NCI-H82 treated with DMSO at 0.1 percent for 48 hours (cell line): ENCODE measurements around the gene DHRS9.

Source experiments
- DNase-seq: peaks from one replicate; lab custom pipeline; 2025; ENCODE audit not compliant: unreplicated experiment; lab: John Stamatoyannopoulos, UW

Gene DHRS9

DNA sequence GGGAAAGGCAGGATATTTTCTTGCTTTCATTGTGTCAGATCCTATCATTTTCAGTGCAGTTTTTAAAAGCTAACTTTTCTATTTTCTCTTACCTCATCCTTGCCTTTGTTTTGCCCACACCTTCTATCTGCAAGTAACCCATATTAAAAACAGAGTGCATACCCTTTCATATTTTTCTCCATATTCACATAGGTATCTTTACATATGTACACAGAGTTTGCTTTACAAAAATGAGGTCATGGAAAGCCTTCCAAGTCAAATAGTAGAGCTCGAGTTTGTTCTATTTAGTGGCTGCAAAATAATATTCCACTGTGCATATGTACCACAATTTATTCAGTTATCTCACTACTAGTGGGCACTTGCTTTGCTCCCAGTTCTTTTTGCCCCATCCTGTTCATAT lies 3.9 kb upstream of the DHRS9 start:
- no peak for DNase-seq

DNA sequence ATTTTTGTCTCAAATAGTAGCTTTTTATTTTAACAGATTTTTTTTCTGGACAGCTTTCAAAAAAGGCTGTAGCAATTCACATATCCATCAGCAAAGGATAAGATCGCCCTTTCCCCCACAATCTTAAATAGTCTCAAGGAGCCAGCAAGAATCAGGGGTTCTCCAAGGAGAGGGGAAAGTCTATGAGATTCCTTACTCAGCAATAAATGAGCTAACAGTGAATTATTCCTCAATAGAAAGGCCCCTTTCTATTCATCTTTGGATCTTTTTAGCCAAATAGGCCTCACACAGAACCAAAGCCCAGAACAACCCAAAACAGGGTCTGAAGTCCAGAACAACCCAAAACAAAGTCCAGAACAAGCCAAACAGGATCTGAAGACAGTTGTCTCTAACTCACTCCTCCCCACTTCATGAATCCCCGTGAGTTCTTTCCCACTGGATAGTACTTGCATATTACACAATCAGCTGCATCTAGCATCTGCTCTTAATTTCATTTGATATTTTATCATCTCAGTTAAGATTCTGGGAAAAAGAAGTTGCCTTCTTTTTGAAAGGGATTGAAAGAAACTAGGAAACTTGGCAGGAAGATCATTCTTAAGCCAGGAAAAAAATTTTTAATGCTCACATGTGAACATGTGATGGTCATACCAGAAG lies 3.4 kb upstream of the DHRS9 start:
- DNase-seq: no peak

DNA sequence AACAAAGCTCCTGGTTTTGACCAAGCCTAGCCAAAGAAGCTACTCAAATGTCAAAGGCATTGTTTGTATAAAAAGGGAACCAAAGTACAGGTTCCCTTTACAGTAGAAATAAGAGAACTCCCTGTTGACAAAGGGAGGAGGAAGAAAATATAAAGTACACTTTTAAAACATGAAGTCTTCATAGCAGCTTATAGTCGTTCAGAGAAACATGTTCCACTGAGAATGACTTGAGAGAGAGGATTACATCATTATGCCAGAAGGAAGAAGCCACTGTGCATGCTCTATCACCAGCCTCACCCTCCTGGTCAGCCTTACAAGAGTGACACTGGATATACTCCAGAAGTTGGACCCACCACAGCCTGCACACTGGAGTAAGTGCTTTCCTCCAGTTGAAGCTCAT lies 2.5 kb upstream of the DHRS9 start:
- DNase-seq: no peak

DNA sequence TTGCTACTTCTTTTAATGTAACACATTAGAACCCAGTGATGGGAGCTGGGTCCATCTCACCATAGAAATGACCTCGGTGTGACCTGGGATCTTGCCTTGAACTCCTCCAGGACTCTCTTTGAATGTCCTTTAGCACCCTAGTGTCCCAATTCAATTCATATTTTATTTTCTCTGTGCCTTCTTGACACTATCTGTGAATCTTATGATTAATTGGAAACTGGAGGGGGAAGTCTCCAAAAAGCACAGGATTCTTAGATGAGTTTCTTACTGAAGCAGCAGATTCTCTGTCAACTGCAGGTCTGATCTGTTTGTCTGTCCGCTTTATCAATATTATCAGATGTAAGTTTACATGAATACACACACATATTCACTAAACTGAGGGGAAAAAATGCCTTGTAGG lies 470 bp downstream of the DHRS9 start:
- no peak for DNase-seq

DNA sequence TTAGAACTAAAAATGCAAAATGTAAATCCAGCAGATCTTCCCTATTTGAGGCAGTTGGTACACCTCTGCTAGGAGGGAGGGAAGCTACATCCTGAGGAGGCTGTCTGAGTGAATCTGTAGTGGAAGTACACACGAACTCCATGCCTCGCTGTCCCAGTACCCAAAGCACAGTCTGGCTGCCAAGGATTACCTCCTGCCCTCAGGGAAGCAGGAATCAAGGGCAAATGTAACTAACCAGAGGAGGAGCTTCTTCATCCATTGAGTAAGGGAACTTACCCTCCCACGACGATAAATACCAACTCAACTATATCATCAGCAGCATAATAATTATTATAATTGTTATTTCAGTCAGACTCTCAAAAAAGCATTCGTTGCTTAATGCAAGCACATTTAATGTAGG lies 2.1 kb downstream of the DHRS9 start:
- DNase-seq: no peak

DNA sequence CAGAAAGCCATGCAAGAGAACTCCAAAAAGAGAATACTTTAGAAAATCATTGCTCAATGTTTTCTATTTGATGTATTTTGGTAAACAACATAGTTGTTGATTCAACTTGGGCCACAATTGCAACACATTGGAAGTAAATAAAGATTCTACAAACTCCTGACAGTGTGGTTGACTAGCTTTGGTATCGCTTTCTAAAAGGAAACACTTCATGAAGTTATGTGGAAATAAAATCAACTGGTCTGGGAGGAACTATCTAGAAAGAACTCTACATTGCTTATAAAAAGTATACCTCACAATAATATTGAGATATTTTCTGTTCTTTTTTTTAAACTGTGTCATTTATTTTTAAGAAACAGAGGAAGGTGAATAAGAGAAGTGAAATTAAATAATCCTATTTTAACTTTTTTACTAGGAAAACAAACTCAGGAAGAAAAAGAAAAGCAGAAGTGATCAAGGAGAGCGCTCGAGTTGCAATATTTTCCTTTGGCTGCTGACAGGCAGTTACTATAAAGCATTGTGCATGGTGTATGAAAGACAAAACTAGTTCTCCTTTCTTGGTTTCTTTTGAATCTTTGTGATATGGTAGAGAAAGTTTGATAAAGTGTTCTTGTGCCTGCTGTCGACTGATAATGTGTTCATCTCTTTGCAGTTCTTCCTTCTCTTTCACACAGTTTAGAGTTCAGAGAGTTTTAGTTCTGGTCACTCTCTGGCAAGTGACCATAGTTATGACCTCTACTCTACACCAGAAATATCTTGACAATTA lies 3.0 kb downstream of the DHRS9 start:
- no peak for DNase-seq

DNA sequence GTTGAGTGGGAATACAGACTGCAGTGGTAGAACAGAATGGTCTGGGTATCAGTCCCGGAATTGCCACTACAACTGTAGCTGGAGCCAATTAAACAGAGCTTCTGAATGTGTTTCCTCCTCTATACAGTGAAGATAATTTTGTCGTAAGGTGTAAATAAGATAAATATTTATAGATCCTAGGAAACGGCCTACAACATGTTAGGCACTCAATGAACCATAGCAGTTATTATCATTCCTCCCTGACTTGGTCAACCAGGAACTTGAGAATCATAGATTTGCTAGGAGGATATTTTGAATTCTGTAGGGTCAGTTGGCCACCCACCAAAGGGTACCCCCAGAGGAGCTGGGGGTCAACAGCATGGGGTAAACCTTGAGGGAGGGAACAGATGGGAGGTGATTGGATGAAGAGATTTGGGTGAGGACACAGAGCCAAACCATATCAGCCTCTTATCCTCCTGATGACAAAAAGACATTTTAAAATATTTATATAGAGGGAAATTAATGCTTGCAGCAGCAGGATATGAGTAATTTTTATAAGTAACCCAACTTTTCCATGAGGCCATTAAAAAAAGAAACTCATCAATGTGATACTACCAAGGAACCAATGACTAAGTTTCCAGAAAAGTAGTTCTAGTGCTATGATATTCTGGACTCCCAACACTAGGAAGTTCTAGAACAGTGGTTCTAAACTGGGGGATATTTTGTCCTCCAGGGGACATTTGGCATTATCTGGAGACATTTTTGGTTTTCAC lies 4.0 kb downstream of the DHRS9 start:
- DNase-seq: no peak

DNA sequence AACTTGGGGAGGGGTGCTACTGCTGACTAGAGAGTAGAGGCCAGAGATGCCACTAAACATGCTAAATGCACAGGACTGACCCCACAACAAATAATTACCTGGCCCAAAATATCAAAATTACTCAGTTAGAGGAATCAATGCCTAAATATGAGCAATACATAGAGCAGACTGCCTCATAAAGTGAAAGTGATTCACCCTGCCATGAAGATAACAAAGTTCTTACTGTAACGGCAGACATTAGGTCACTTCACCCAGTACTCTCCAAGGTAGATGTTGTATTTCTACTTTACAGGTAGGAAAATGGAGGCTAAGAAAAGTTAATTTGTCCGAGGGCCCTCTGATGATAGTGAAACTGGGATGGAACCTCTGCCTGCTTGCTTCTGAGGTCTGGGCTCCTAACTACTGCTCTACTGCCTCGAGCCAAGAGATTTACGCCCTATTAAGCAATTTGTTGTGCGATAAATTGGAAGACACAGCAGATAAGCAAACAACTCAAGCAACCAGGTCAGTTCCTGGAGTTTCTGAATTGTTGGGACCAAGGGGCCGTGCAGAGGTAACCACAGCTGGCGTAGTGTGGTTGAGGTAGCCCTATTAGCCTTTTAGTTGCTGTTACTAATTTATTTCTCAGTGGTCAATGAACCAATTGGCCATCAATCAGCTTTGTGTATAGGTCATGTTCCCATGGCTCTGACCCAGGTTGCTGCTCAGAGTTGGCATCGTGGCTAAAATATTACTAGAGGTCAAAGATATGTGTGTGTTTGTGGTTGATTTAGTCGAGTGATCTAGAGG lies 4.8 kb downstream of the DHRS9 start:
- no peak for DNase-seq

DNA sequence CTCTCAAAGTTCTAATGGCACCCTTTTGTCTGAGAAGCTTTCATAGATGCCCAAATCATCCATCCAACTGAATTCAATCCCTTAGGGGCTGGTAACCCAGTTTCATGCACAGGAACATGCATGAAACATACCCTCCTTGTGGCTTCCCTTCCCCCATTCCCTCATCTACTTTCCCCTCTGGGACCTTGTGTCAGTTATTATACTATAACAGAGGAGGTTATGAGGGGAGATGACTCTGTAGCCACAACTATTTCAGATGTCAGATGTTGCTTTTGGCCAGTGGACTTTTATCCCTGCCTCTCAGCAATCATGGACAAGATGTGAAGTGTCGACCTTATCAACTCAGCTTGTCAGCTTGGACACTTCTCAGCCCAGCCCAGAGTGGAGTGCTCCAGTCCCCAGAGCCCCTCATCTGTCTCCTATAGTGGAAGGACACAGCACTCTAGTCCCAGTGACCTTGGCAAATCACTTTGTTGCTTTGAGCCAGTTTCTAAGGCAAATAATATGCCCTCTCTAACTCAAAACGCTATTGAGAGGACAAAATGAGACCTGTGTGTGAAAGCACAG lies 8.4 kb downstream of the DHRS9 start:
- DNase-seq: no peak

DNA sequence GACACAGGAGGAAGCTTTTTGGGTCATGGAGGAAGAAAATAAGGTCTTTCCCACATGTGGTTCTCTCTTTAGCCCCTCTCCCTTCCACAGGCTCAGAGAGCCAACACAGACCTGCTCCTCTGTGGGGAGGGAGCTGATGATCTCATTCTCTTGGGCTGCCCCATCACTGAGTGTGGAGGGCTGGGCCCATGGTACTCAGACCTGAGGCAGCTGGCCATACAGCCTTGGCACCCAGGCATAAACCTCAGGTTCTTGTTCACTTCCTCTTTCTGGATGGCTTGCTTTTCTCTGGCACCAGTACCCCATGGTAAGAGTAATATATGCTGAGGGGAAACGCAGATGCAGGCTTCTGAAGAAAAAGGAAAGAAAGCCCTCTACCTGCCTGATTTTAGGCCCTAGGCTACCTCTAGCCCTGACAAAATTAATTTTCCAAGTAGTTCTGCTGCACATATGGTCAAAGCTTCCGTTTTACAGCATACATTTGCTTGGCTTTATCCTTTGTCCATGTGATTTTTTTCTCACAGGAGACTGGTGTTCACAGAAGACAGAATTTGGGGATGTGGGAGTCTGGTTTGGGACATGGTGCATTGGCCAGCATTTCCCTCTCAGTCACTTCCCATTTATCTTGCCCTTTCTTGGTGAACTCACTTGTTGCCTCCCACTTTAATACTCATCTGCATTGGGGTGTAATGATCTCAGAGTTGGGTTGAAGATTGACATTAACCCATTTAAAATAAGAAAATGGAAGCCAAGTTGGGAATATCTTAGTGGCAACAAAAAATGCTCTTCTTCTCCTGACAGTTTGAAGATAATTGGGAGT lies 11.1 kb downstream of the DHRS9 start:
- no peak for DNase-seq

DNA sequence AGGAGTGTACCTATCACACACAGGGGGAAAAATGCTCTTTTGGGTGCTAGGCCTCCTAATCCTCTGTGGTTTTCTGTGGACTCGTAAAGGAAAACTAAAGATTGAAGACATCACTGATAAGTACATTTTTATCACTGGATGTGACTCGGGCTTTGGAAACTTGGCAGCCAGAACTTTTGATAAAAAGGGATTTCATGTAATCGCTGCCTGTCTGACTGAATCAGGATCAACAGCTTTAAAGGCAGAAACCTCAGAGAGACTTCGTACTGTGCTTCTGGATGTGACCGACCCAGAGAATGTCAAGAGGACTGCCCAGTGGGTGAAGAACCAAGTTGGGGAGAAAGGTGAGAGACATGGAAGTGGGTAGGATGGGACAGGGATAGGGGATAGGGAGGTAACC lies 12.2 kb downstream of the DHRS9 start:
- DNase-seq: no peak

DNA sequence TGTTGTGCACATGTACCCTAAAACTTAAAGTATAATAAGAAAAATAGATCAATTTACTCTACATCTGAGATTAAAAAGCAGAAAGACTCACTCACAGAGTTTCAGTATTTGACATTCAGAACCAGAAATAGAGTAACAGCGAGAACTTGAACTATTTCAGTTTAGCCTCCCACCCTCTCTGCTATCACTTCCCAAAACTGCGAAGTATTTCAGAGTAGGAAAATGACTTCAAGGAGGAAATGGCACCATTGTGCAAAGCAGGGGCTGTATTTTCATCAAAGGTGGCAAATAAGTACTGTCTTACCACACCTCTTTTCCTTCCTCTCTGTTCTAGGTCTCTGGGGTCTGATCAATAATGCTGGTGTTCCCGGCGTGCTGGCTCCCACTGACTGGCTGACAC lies 13.6 kb downstream of the DHRS9 start:
- no peak for DNase-seq

DNA sequence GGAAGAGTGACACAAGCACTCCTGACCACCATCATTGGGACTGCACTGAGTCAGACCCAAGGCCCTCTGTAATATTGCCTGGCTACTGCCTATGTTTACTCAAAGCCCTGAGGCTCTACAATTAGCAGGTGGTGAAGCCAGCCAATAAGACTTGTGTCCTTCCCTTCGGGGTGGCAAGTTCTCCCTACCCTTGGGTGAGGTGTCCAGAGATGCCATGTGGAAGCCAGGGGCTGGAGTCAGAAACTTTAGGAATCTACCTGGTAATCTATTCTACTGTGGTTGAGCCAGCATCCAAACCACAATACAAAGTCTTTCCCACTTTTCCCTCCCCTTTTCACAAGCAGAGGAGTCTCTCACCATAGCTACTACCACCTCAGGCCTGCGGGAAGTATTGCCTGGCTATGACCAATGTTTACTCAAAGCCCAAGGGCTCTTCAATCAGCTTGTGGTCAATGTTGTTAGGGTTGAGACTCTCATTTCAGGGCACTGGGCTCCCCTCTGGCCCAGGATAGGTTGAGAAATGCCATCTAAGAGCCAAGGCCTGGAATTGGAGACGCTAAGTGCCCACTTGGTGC lies 17.6 kb downstream of the DHRS9 start:
- no peak for DNase-seq

DNA sequence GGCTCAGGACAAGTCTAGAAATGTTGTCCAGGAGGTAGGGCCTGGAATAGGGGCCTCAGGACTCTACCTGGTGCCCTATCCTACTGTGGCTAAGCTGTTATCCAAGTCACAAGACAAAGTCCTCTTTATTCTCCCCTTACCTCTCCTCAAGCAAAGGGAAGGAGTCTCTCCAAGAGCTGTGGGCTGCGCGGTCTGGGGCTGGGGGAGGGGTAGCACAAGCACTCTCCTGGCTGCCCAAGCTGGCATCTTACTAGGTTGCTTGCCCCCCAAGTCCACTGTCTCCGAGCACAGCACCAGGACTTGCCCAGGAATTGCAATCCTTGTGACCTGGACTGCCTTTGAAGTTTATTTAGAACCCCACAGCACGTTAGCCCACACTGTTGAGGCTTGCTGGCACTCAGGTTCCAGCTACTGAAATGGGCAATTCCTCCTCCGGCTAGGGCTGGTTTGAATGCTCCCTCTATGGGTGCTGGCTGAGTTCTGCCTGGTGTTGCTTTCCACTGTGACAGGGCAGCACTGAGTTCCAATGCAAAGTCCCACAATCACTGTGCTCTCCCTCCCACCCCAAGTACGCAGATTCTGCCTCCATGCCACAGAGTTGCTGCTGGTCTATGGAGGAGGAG lies 18.5 kb downstream of the DHRS9 start:
- no peak for DNase-seq

DNA sequence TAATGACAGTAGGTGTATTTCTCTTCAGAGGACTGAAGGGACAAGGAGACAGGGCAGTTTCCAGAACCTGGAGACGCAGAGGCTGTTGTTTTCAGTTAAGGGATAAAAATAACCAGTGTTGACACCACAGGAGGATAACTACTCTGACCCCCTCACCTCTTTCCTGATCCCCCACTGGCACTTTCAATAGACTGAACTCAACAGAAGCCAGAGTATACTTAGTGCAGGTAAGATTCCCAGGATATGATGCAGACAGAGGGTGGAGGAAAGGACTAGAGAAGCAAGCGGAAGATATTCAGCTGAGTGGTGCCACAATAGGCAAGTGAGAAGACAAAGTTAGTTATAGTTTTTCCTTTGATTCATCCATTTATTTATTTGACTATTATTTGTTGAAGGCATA lies 19.8 kb downstream of the DHRS9 start:
- DNase-seq: no peak

DNA sequence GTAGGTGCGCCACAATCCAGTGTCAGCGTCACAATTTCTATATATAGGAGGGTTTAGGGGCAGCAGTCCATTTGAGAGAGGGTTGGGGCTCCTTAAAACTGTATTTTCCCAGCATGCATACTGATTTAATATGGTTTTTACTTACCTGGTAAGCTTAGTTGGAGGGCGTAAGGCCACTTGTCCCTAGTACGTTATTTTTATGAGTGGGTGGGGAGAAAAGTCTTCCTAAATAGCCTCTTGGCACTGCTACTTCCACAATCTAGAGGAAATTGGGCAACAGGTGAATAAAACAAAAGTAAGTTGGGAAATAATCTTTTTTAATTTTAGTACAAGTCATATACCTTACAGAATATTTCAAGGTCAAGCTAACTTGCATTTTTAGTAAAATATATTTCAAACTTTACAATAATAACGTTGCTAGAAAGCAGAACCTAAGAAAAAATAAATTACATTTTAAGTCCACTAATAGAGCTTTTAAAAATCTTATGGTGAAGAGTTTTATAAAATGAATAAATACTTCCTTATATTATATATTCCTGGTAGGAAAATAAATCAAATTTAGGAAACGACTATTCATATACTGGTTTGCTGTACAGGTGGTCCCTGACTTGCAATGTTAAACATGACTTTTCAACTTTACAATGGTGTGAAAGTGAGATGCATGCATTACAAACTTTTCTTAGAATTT lies 20.9 kb downstream of the DHRS9 start:
- no peak for DNase-seq

DNA sequence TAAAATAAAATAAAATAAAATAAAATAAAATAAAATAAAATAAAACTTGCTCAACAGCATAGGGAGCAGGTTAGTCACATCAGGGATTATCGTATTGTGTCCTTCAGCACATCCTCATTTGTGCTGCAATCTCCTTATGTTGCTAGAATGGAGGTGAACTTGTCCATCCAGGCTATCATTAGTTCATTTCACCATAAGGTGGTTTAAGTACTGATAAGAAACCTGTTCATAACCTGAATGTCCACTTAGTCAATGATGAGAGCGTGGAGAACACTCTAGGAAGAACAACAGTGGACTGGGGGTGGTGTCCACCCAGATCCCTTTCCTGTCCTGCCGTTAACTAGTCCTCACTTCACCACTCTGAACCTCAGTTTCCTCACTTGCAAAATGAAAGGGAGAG lies 21.9 kb downstream of the DHRS9 start:
- DNase-seq: no peak

DNA sequence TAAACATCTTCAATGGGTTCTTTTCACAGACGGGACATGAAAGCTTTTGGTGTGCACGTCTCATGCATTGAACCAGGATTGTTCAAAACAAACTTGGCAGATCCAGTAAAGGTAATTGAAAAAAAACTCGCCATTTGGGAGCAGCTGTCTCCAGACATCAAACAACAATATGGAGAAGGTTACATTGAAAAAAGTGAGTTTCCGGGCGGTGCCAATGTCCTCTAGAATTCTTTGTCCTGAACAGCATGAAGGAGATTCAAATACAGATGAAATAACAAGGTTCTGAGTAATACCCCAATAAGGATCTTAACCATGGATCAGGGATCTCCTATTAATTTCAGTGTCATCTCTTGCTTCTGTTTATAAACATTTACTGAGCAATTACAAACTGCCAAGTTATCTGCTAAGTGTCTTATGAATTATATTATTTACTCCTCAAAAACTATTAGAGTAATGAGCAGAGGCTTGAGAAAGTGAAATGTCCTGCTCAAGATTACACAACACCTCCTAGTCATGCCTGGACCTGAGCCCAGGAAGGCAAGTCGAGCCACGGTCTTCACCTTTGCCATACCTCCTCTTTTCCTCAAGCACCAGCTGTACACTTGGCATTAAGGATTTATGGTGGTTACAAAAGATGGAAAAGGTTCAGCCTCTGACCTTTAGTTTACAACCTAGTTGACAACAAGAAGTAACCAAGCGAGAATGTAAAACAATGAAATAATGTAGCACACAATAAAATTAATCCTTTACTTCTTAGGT lies 22.6 kb downstream of the DHRS9 start:
- no peak for DNase-seq
